B cell (primary cell): Measurements from ENCODE around the gene TMEFF1.

ENCODE experiments used
- CTCF ChIP-seq: fragments of 200-600 bp; IDR thresholded peaks from one replicate; pipeline ENCODE4 v1.8.0; 2022; ENCODE audit warnings: antibody characterized with exemption, mild to moderate bottlenecking
- EZH2 ChIP-seq: IDR thresholded peaks from 2 replicates; pipeline ENCODE4 v1.6.1; 2012; ENCODE audit warnings: borderline replicate concordance, low read depth, mild to moderate bottlenecking, moderate library complexity, low read length; ENCODE audit not compliant: insufficient read depth, poor library complexity, severe bottlenecking

DNA sequence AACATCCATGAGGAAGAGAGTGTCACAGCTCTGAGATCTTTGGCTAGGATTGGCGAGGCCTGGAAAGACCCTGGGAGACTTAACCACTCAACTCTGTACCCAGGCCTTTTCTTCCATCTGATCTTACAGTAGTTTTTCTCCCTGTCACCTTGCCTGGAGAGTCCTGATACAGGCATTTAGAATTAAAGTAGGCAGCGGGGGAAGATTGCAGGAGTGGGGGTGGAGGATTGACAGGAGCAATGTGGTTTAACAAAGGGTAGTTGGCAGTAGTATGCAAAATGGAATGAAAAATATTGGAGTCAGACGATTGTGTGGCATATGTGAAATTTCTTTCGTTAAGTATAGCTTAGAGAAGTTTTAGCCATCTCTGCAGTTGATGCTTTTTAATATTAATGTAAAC is 16.9 kb downstream of the TMEFF1 start:
- TF ChIP-seq CTCF, result no peak
- no peak for TF ChIP-seq EZH2
